HCT116 (cell line): ENCODE data around the gene FBXO11. TPM values are rescaled to one million over a fixed set of nuclear protein-coding genes. Genes with fewer than 3 reads are reported as not detected.

Experiments used
- ATAC-seq: fragments of 200-7000 bp; cut with Tn5 transposase; 2 replicates; pipeline ENCODE4 v1.9.1; 2020; ENCODE audit warnings: mild to moderate bottlenecking, moderate library complexity
- BruUV-seq: library from RNA; stranded (reverse); fragments of 400-500 nt; replicated peaks from 2 replicates; lab custom pipeline; 2021; lab: Mats Ljungman, UMichigan
- CTCF ChIA-PET: fragments of 300-600 bp; sonication (Branson Sonifier 250); formaldehyde crosslinking; loops from one replicate; lab custom pipeline; 2021; ENCODE audit warnings: antibody characterized with exemption; lab: Charles Lee
- POLR2A ChIA-PET: fragments of 300-600, 350-600 bp; sonication (Branson Sonifier 250); formaldehyde crosslinking; loops from one replicate; lab custom pipeline; 2021; ENCODE audit warnings: antibody characterized with exemption; lab: Charles Lee
- RAD21 ChIA-PET, 2 experiments: fragments of 300-600 bp; sonication (Branson Sonifier 250); formaldehyde crosslinking; loops; one replicate each; lab custom pipeline; 2023; ENCODE audit warnings: low total read pairs in 2 of 2; ENCODE audit not compliant: uncharacterized antibody in 2 of 2, unreplicated experiment in 2 of 2, low non-redundant PET in 1 of 2; lab: Charles Lee
- DNase-seq: peaks from one replicate; pipeline ENCODE4 v3.0.0-alpha.2; 2010; ENCODE audit warnings: low read depth, low spot score
- H2AFZ ChIP-seq: fragments of 200-600 bp; shearing (Covaris generic), sonication (generic); 2 replicates; pipeline ENCODE4 v1.6.1; 2017; ENCODE audit warnings: low read depth, mixed run types, mixed read lengths, antibody characterized with exemption, low read length; ENCODE audit not compliant: poor library complexity, severe bottlenecking
- H3K27ac ChIP-seq: 2 replicates; pipeline ENCODE4 v1.5.1; 2012; ENCODE audit warnings: low read depth, low read length
- H3K27me3 ChIP-seq: fragments of 200-600 bp; sonication (generic); 2 replicates; pipeline ENCODE4 v1.6.1; 2016; ENCODE audit warnings: mixed run types, low read length, mixed read lengths; ENCODE audit not compliant: insufficient read depth
- H3K36me3 ChIP-seq, 2 experiments: fragments of 200-500 bp in 1 of 2; fragments of 200-600 bp in 1 of 2; sonication (Bioruptor generic) in 1 of 2; sonication (generic) in 1 of 2; 2 replicates each; pipeline versions ENCODE4 v1.5.1 to v1.6.1; 2014 to 2016; ENCODE audit warnings: low read length in 2 of 2, inconsistent platforms in 1 of 2, mixed read lengths in 1 of 2, mixed run types in 1 of 2; ENCODE audit not compliant: insufficient read depth in 2 of 2, control insufficient read depth in 1 of 2
- H3K4me1 ChIP-seq, 2 experiments: fragments of 200-600 bp in 1 of 2; sonication (generic) in 1 of 2; 2 replicates each; pipeline versions ENCODE4 v1.5.1 to v1.6.1; 2012 to 2017; ENCODE audit warnings: low read length in 2 of 2, inconsistent platforms in 1 of 2, mild to moderate bottlenecking in 1 of 2, mixed read lengths in 1 of 2, mixed run types in 1 of 2, moderate library complexity in 1 of 2; ENCODE audit not compliant: insufficient read depth in 2 of 2, control insufficient read depth in 1 of 2
- H3K4me2 ChIP-seq: fragments of 200-600 bp; sonication (generic); 2 replicates; pipeline ENCODE4 v1.6.1; 2017; ENCODE audit warnings: mixed run types, low read length, mixed read lengths
- H3K4me3 ChIP-seq, 2 experiments: fragments of 200-600 bp in 1 of 2; sonication (generic) in 1 of 2; replicated peaks in 1 of 2; 2 replicates each; pipeline ENCODE4 v1.5.1; 2011 to 2016; ENCODE audit warnings: low read length in 2 of 2, control low read depth in 1 of 2, low read depth in 1 of 2, mild to moderate bottlenecking in 1 of 2, mixed read lengths in 1 of 2, mixed run types in 1 of 2
- H3K79me2 ChIP-seq: fragments of 200-600 bp; sonication (generic); 2 replicates; pipeline ENCODE4 v1.6.1; 2017; ENCODE audit warnings: mild to moderate bottlenecking, mixed run types, low read length, moderate library complexity, mixed read lengths; ENCODE audit not compliant: insufficient read depth
- H3K9ac ChIP-seq: fragments of 200-600 bp; sonication (generic); 2 replicates; pipeline ENCODE4 v1.6.1; 2016; ENCODE audit warnings: low read length, mixed read lengths
- H3K9me2 ChIP-seq: fragments of 200-600 bp; sonication (generic), shearing (Covaris generic); 2 replicates; pipeline ENCODE4 v1.6.1; 2017; ENCODE audit warnings: mixed run types, mild to moderate bottlenecking, moderate library complexity; ENCODE audit not compliant: insufficient read depth
- H3K9me3 ChIP-seq, 2 experiments: fragments of 200-500 bp in 1 of 2; fragments of 200-600 bp in 1 of 2; sonication (Bioruptor generic) in 1 of 2; sonication (generic) in 1 of 2; 2 replicates each; pipeline ENCODE4 v1.6.1; 2014 to 2017; ENCODE audit warnings: low read length in 2 of 2, mixed read lengths in 2 of 2, inconsistent platforms in 1 of 2, low read depth in 1 of 2, mild to moderate bottlenecking in 1 of 2, mixed run types in 1 of 2, moderate library complexity in 1 of 2; ENCODE audit not compliant: control insufficient read depth in 1 of 2, insufficient read depth in 1 of 2
- H4K20me1 ChIP-seq: fragments of 200-600 bp; sonication (generic), shearing (Covaris generic); 2 replicates; pipeline ENCODE4 v1.6.1; 2017; ENCODE audit warnings: mixed run types, mild to moderate bottlenecking, moderate library complexity; ENCODE audit not compliant: insufficient read depth
- CEBPB ChIP-seq: IDR thresholded peaks from 2 replicates; pipeline ENCODE4 v1.6.1; 2012; ENCODE audit warnings: low read depth
- CTCF ChIP-seq, 3 experiments: fragments of 200-600 bp in 1 of 3; sonication (generic) in 1 of 3; IDR thresholded peaks in 2 of 3; conservative IDR thresholded peaks in 1 of 3; 2 replicates each; pipeline ENCODE4 v1.5.1; 2012 to 2017; ENCODE audit warnings: low read depth in 2 of 3, low read length in 2 of 3, antibody characterized with exemption in 1 of 3, borderline replicate concordance in 1 of 3, control low read depth in 1 of 3, mild to moderate bottlenecking in 1 of 3, mixed read lengths in 1 of 3, mixed run types in 1 of 3, moderate library complexity in 1 of 3; ENCODE audit not compliant: insufficient read depth in 1 of 3
- EGR1 ChIP-seq: IDR thresholded peaks from 2 replicates; pipeline ENCODE4 v1.6.1; 2012; ENCODE audit warnings: low read depth
- ELF1 ChIP-seq: IDR thresholded peaks from 2 replicates; pipeline ENCODE4 v1.6.1; 2012; ENCODE audit warnings: low read depth, borderline replicate concordance
- EZH2 ChIP-seq: fragments of 200-600 bp; sonication (generic); IDR thresholded peaks from 2 replicates; pipeline ENCODE4 v1.6.1; 2017; ENCODE audit warnings: antibody characterized with exemption, mixed run types
- FOSL1 ChIP-seq: IDR thresholded peaks from 2 replicates; pipeline ENCODE4 v1.6.1; 2012; ENCODE audit warnings: low read depth
- MAX ChIP-seq: IDR thresholded peaks from 2 replicates; pipeline ENCODE4 v1.6.1; 2012
- POLR2AphosphoS5 ChIP-seq: IDR thresholded peaks from 2 replicates; pipeline ENCODE4 v1.6.1; 2011; ENCODE audit warnings: mild to moderate bottlenecking, low read depth, low read length, moderate library complexity
- RAD21 ChIP-seq: IDR thresholded peaks from 2 replicates; pipeline ENCODE4 v1.6.1; 2012; ENCODE audit warnings: low read depth, mild to moderate bottlenecking
- REST ChIP-seq: IDR thresholded peaks from 2 replicates; pipeline ENCODE4 v1.6.1; 2012; ENCODE audit warnings: low read depth
- SIN3A ChIP-seq: IDR thresholded peaks from 2 replicates; pipeline ENCODE4 v1.6.1; 2012; ENCODE audit warnings: low read depth
- SP1 ChIP-seq: IDR thresholded peaks from 2 replicates; pipeline ENCODE4 v1.6.1; 2012; ENCODE audit warnings: low read depth
- TCF7L2 ChIP-seq: IDR thresholded peaks from 2 replicates; pipeline ENCODE4 v1.7.0; 2011; ENCODE audit warnings: borderline replicate concordance, inconsistent platforms; ENCODE audit not compliant: insufficient read depth, insufficient read length; ENCODE audit errors: extremely low read depth
- YY1 ChIP-seq: IDR thresholded peaks from 2 replicates; pipeline ENCODE4 v1.6.1; 2011; ENCODE audit warnings: low read length, low read depth, moderate library complexity, mild to moderate bottlenecking; ENCODE audit not compliant: insufficient replicate concordance; ENCODE audit errors: extremely low read depth
- ZFX ChIP-seq: fragments of 450-650 bp; IDR thresholded peaks from 2 replicates; pipeline ENCODE4 v1.6.1; 2017
- intact Hi-C: fragments of 100-400 bp; cut with micrococcal nuclease; formaldehyde crosslinking; loops from 2 replicates; pipeline ENCODE4 v1.10.0; 2022
- total RNA-seq: library from RNA; stranded (reverse); gene quantifications from one replicate; pipeline ENCODE4 v1.2.1, GENCODE V29; 2021; ENCODE audit not compliant: unreplicated experiment
- TF ChIP-seq, protein P1 (sequence below): IDR thresholded peaks from 2 replicates; pipeline ENCODE4 v1.6.1; 2011; ENCODE audit warnings: mild to moderate bottlenecking, low read length, moderate library complexity; ENCODE audit not compliant: insufficient replicate concordance; ENCODE audit errors: extremely low read depth
- TF ChIP-seq, protein P2 (sequence below): IDR thresholded peaks from 2 replicates; pipeline ENCODE4 v1.6.1; 2012

FBXO11 gene
- total RNA-seq, 1 experiment from 2014 or later: 60.2 TPM

DNA sequence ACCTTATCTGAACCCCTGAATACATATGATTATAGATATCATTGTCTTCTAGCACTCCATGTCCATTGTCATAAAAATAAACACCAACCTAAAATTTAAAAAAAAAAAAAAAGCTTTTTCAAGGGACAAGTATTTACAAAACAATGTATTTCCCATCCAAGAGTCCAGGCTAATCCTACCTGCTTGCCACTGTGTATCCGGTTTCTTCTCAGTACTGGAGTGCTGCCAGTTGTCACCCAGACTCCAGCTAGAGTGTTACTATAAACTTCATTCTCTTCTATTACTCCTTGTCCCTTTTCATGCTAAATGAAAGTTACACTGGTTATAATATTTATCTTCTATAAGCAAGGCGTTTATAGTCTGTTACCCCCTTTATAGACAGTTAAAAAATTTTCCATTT is 87.5 kb downstream of the FBXO11 start:
- no peaks in the 10 kb centered on the region for H3K27me3 ChIP-seq
- peaks cover 17 to 28% of the 10 kb centered on the region in 2 experiments; a peak in 2 of 4 replicates for H3K36me3 ChIP-seq
- H3K4me3 ChIP-seq: no peak overlapping the region
- H3K9me2 ChIP-seq: no peaks in the 10 kb centered on the region
- H3K79me2 ChIP-seq: no peaks in the 10 kb centered on the region
- no TSS peak for BruUV-seq
- no peak for DNase-seq
- no peak overlapping the region for H2AFZ ChIP-seq
- POLR2A ChIA-PET: interaction anchor here (0.6 to 1.0 kb wide), 3 partner anchors 12 to 239 kb away, joined by 3 read pairs; no protein-coding TSS in a partner anchor
- H3K9ac ChIP-seq: no peak overlapping the region
- no peak overlapping the region for H3K4me2 ChIP-seq
- TF ChIP-seq ZFX (no peak), ELF1 (no peak), MAX (no peak), FOSL1 (no peak), EZH2 (no peak), REST (no peak), SP1 (no peak), CTCF (IDR thresholded peaks at IDR 0.05 in 2 of 3, conservative IDR thresholded peaks at IDR 0.05 in 1 of 3; ENCODE audit: borderline replicate concordance in 1 of 3, insufficient read depth in 1 of 3, low read depth in 2 of 3, low read length in 2 of 3) (no peak), YY1 (no peak), CEBPB (no peak), SIN3A (no peak), EGR1 (no peak), RAD21 (no peak), POLR2AphosphoS5 (no peak), TCF7L2 (no peak)
- TF ChIP-seq, protein P1, sequence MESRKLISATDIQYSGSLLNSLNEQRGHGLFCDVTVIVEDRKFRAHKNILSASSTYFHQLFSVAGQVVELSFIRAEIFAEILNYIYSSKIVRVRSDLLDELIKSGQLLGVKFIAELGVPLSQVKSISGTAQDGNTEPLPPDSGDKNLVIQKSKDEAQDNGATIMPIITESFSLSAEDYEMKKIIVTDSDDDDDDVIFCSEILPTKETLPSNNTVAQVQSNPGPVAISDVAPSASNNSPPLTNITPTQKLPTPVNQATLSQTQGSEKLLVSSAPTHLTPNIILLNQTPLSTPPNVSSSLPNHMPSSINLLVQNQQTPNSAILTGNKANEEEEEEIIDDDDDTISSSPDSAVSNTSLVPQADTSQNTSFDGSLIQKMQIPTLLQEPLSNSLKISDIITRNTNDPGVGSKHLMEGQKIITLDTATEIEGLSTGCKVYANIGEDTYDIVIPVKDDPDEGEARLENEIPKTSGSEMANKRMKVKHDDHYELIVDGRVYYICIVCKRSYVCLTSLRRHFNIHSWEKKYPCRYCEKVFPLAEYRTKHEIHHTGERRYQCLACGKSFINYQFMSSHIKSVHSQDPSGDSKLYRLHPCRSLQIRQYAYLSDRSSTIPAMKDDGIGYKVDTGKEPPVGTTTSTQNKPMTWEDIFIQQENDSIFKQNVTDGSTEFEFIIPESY: no peak
- TF ChIP-seq, protein P2, sequence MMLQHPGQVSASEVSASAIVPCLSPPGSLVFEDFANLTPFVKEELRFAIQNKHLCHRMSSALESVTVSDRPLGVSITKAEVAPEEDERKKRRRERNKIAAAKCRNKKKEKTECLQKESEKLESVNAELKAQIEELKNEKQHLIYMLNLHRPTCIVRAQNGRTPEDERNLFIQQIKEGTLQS: no peak
- TF ChIP-seq, all 23 proteins: peak for 0
- ChIA-PET RAD21 (no interaction called here), CTCF (no interaction called here)
- H4K20me1 ChIP-seq: no peaks in the 10 kb centered on the region; the same call in 1 of the 2 replicates
- intact Hi-C loops: no loop called here
- H3K9me3 ChIP-seq: no peaks in the 10 kb centered on the region
- ATAC-seq: no peak
- H3K27ac ChIP-seq: no peak overlapping the region
- H3K4me1 ChIP-seq: no peaks in the 10 kb centered on the region
